Dedifferentiated amniotic fluid mesenchymal stem cell (primary cell): ENCODE measurements around the gene RFX2.
"Not testable (repeated sequence)": the region's sequence is repeated elsewhere in the genome, so short reads cannot be mapped to it uniquely, and the experiment has no call there.

ENCODE experiments used
- DNase-seq: peaks from one replicate; pipeline ENCODE4 v3.0.0-alpha.2; 2016; ENCODE audit errors: extremely low spot score

RFX2 gene

GRCh38 chr19:6110360-6110977 is at the start of gene RFX2:
RFX2 (minus strand) TSS chr19:6110500; CDS start chr19:6047496, 63,004 bp downstream.
- DNase-seq, result peak; percentile 99

GRCh38 chr19:6156033-6156432 is 45.7 kb upstream of the RFX2 start:
- DNase-seq, result no peak

GRCh38 chr19:6150289-6150688 is 40.0 kb upstream of the RFX2 start:
- DNase-seq, result no peak

- DNase-seq, result no peak
These were observed 30.9 kb upstream of the RFX2 start for GRCh38 chr19:6141217-6141616.

- DNase-seq, result no peak
These were observed 28.2 kb upstream of the RFX2 start for GRCh38 chr19:6138511-6138910.

- DNase-seq, result no peak
These were observed 27.8 kb upstream of the RFX2 start for GRCh38 chr19:6138066-6138465.

GRCh38 chr19:6133231-6133630 is 22.9 kb upstream of the RFX2 start:
- DNase-seq, result no peak

GRCh38 chr19:6132482-6132881 is 22.2 kb upstream of the RFX2 start:
- no peak for DNase-seq

- no peak for DNase-seq
These were observed 17.5 kb upstream of the RFX2 start for GRCh38 chr19:6127716-6128335.

GRCh38 chr19:6126335-6126974 is 16.2 kb upstream of the RFX2 start:
- DNase-seq, result no peak

GRCh38 chr19:6125571-6125989 is 15.3 kb upstream of the RFX2 start:
- peak; percentile 66 for DNase-seq

- no peak for DNase-seq
These were observed 8.7 kb upstream of the RFX2 start for GRCh38 chr19:6119031-6119430.

- DNase-seq, result no peak
These were observed 7.7 kb upstream of the RFX2 start for GRCh38 chr19:6118043-6118442.

GRCh38 chr19:6117534-6117933 is 7.2 kb upstream of the RFX2 start:
- no peak for DNase-seq

GRCh38 chr19:6116749-6117430 is 6.6 kb upstream of the RFX2 start:
- no peak for DNase-seq

GRCh38 chr19:6115992-6116391 is 5.7 kb upstream of the RFX2 start:
- no peak for DNase-seq

- DNase-seq, result no peak
These were observed 3.4 kb upstream of the RFX2 start for GRCh38 chr19:6113616-6114188.

- no peak for DNase-seq
These were observed 353 bp downstream of the RFX2 start for GRCh38 chr19:6109947-6110346.

GRCh38 chr19:6108721-6109633 is 1.3 kb downstream of the RFX2 start:
- DNase-seq, result peak; percentile 65

- not testable (repeated sequence) for DNase-seq
These were observed 3.5 kb downstream of the RFX2 start for GRCh38 chr19:6106643-6107294.

- DNase-seq, result no peak
These were observed 4.9 kb downstream of the RFX2 start for GRCh38 chr19:6105444-6105843.
